Frontal cortex (tissue), 4 donors: ENCODE measurements around the gene L3MBTL2. TPM values are rescaled to one million over a fixed set of nuclear protein-coding genes. Genes with fewer than 3 reads are reported as not detected.

Experiments used
- DNase-seq, 2 donors: peaks; one replicate each; pipeline ENCODE4 v3.0.0; 2012; ENCODE audit warnings: low spot score in 2 of 2
- FAIRE-seq: peaks from 2 replicates; lab custom pipeline; 2012; peaks lifted over from hg19 to GRCh38; lab: Jason Lieb, UNC
- small RNA-seq: library from RNA; depleted of rRNA; stranded (forward); fragments of <200 nt; gene quantifications from one replicate; pipeline ENCODE3, GENCODE V24; 2014
- total RNA-seq: library from RNA; depleted of rRNA; stranded (reverse); fragments of >200 nt; gene quantifications from one replicate; pipeline ENCODE4 v1.2.3, GENCODE V29; 2014
- donor health status: control.
- donor health status: control.
- donor health status: control.

L3MBTL2 gene
- total RNA-seq, 1 donor from 2014 or later = 22.8 TPM

- DNase-seq = no peak
- FAIRE-seq = no peak
Observed at GRCh38 chr22:41262250-41262765, 57.2 kb downstream of the L3MBTL2 start.

GRCh38 chr22:41263704-41264103 lies 58.6 kb downstream of the L3MBTL2 start:
- FAIRE-seq (no peak), DNase-seq (no peak)

- FAIRE-seq (no peak), DNase-seq (peak; percentile 68 to 73)
Observed at GRCh38 chr22:41264408-41264941, 59.4 kb downstream of the L3MBTL2 start.

- FAIRE-seq (no peak), DNase-seq (no peak)
Observed at GRCh38 chr22:41267958-41268357, 62.8 kb downstream of the L3MBTL2 start.

GRCh38 chr22:41271787-41272186 lies 66.7 kb downstream of the L3MBTL2 start:
- DNase-seq (no peak), FAIRE-seq (no peak)

- FAIRE-seq (no peak), DNase-seq (no peak)
Observed at GRCh38 chr22:41273128-41273527, 68.0 kb downstream of the L3MBTL2 start.

GRCh38 chr22:41274856-41275255 lies 69.7 kb downstream of the L3MBTL2 start:
- DNase-seq = no peak
- no peak for FAIRE-seq

GRCh38 chr22:41280065-41280464 lies 75.0 kb downstream of the L3MBTL2 start:
- DNase-seq (no peak), FAIRE-seq (no peak)

- no peak for FAIRE-seq
- no peak for DNase-seq
Observed at GRCh38 chr22:41280854-41281253, 75.7 kb downstream of the L3MBTL2 start.

Small RNA genes lying within 50 kb of the gene (small RNA-seq; reads per million reads assigned to genes)
- gene MIR6889 (not detected), gene RNU6-375P (not detected)

Other genes with a start within 250 kb of the L3MBTL2 start
- gene EP300, start 112.7 kb upstream of the L3MBTL2 start, total RNA-seq = 52.6 TPM
- gene CHADL, start 35.6 kb downstream of the L3MBTL2 start, total RNA-seq = 1.6 TPM
- 33.0 TPM for gene RANGAP1, start 80.9 kb downstream of the L3MBTL2 start, total RNA-seq
- gene ZC3H7B, start 96.2 kb downstream of the L3MBTL2 start, total RNA-seq = 48.5 TPM
- 7.3 TPM for gene TEF, start 176.6 kb downstream of the L3MBTL2 start, total RNA-seq
- 10.2 TPM for gene TOB2, start 241.5 kb downstream of the L3MBTL2 start, total RNA-seq